GM19043 (cell line): ENCODE data around the gene FBXO10.

ENCODE experiments used
- ATAC-seq: cut with Tn5 transposase; IDR thresholded peaks from one replicate; pipeline ENCODE4 v1.9.1; 2021; ENCODE audit warnings: low read depth; ENCODE audit not compliant: unreplicated experiment

The FBXO10 gene

DNA sequence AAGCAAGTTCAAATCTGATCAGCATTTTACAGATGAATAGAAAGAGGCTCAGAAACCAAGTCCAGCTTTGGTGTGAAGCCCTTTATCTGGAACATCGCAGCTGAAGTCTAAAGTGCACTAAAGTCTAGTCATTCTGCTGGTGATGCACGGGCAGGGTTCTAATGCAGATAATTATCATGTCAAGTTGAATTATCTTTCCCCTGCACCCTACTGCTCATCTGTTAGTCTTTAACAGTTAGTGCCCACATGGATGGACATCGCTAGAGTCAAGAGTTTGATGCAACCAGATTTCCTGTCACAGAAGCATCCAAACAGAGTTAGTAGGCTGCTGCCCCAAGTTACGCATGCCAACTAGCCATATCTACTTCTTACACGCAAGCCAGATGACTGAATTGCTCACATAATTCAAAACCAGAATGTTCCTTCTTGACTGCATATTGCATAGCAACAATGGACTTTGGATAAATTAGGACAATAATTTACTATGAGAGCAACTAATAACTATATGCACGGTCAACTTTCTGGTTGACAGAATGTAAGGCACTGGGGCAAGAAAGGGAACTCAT is 17.8 kb upstream of the FBXO10 start:
- no peak for ATAC-seq

DNA sequence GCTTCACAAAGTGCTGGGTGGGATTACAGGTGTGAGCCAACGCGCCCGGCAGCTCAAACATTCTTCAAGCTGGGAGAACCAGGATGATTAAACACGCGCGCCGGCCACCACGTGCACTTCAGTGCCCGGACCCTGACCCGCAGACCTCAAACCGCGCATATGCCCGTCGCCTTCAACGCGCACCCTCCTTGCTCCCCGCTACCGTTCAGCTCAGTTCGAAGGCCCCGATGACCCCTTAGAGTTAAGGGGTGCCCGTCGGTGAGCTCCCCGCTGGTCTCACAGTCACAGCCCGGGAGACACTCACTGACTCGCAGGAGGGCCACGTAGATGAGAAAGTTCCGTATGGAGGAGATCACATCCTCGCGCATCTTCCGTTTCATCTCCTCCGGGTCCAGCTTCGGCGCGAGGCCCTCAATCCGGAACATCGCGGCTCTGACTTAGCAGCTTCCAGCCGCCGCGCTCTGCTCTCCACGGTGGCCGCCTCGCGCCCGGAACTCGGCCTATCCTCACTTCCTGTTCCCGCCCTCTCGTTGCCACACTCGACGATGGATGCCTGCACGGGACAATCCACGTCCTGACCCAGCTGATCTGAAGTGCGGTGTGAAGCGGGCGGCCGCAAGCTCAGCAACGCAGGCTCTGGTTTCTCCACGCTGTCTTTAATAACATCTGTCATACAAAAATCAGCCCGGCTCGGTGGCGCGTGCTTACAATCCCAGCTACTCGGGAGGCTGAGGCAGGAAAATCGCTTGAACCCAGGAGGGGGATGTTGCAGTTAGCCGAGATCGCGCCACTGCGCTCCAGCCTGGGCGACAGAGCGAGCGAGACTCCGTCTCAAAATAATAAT is 16.1 kb upstream of the FBXO10 start, which contains the start of gene TOMM5:
Gene TOMM5 (minus strand): TSS at position 490 of the 844 bp plus-strand sequence. CDS start 65 bp downstream, at position 425.
- peak; percentile 82 for ATAC-seq

DNA sequence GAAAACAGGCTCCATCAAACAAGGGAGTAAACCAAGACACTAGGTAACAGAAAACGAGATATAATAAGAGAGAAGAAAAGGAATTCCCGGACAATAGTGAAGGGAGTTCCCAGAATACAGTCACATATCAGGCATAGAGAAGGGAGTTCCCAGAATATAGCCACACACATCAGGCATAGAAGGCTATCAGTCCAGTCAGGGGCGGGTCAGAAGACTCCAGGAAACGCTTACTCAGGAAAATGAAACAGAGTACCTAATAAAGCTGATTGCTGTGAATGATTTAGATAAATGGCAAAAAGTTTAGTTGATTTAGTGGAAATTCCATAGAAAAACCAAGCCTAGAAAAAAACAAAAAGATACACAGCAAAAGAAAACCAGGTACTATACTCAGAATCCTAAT is 11.3 kb upstream of the FBXO10 start:
- ATAC-seq, result no peak

DNA sequence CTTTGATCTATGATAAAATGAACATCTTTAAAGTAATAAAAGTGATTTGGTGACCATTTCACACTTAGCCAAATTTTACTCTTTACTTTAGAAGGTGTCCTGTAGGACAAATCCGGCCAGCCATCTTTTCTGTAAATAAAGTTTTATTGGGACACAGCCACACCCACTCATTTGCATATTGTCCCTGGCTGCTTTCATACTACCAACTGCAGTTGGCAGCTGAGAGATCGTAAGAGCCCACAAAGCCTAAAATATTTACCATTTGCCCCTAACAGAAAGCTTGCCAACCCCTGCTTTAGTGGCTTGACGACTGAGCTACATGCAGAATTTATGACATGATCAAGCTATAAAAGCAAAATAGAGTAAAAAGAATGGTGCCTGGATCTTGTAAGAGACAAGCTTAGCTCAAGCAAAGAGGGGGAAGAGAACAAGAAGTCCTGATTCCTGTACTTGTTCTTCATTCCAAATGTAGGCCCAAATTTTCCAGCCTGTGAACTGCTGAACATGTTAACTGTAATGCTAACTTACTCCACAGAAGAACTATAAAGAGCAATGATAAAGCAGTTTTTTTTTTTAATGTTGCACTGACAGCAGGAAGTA is 7.4 kb upstream of the FBXO10 start:
- no peak for ATAC-seq

DNA sequence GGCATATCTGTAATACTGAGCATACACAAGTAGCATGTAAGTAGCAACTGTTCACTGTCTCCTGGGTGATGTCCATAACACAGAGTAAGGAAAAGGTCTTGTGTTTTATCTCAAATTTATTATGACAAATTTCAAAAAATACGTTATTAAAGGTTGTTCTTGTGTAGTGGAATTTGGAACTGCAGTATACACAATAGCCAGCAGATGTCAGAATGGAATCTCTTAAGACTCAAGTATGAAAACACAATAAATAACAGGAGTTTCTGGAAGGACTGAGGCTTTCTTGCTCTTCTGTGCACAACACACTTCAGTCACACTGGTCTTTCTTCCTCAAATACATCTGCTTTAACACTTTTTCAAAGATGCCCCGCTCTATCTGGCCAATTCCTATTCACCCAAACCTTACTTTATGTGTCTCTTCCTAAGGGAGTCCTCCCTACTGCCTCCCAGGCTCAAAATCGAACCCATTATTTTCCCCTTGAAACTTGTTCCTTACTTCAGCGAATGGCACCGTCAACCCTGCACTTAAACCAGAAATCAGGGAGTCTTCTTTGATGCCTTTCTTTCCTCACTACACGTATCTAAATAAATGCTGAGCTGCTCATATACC is 6.5 kb upstream of the FBXO10 start:
- no peak for ATAC-seq

DNA sequence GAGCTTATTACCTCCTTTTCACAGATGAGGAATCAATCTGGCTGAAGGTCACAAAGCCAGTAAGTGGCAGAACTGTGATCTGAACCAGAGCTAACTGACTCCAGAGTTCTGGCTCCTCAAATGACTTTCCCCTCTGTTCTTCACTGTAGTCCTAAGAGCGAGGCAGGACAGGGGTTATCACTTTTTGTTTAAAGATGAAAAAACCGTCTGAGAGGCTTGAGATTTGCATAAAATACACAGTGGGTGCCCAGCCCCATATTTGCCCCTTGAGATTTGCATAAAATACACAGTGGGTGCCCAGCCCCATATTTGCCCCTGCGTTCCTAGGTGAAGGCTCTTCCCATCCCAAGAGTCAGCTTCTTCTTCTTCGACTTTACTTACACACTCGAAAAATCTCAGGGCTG is 667 bp downstream of the FBXO10 start:
- ATAC-seq, result peak; percentile 52

DNA sequence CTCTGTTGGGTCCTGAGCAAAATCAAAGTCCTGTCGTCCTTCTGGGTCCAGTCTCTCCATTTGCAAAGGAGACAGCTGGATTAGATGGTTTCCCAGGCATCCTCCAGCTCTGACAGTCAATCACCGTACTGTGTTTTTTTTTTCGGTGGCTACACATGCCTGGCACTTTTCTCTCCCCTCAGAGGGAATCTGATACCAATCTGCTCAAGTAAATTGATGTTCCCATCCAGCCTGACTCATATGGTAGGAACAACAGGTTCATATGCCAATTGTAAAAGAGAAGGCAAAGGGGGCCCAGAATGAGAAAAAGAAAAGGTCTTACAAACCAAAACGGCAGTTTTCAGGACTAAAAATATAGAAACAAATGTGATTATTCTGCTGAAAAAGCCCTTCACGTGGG is 1.2 kb downstream of the FBXO10 start:
- ATAC-seq, result no peak

DNA sequence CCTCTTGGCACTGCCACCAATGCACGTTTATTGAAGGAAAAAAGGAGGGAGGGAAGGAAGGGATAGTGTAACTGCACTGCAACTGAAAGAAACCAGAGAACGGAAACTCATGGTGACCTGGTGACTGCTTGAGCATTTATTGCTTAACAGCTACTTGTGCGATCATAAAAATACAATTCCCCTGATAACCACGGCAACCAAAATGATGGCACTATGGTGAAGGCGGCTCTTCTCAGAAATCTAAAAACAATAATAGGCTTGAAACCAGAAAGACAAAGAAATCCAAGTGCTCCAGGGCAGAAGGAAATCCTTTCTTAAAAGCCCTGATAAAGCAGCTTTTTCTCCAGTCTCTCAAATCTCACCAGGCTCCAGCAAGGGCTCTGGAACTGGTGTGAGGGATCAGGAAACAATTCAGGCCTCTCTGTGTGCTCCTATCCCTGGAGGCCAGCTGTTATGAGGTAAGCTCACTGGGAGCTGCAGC is 1.9 kb downstream of the FBXO10 start:
- ATAC-seq, result no peak

DNA sequence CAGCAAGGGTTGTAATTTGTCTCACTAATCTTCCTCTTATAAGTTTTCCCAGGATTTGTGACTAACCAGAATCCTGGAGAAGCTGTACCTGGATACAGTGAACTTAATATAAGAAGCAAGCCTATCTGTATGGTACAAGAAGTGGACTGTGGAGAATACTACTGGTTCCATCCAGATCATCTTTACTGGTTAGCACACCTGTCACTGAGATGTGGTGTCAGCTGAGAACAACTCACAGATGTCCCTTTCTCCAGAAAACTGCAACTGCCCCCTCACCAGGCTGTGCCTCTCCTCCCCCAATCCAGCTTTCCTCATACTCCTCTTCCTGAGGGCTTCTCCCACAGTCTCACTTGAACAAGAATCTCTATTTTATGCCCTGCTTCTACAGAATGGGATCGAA is 4.9 kb downstream of the FBXO10 start:
- ATAC-seq, result no peak

DNA sequence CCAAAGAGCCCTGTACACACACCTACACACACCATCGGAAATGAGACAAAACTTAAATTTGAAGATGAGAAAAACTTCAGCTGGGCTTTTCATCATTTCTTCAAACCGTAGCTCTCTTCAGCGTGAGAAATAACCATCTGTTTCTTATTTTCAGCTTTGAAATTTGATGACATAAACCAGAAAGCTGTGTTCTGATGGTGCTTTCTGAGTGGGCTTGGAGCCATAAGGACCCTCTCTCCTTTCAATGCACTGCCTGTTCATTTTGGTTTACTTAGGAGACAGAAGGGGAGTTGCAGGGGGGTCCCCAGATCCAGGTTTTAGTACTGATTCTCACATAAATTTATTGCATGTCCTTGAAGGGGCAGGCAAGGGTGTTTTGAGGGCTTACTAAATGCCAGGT is 9.5 kb downstream of the FBXO10 start:
- no peak for ATAC-seq

DNA sequence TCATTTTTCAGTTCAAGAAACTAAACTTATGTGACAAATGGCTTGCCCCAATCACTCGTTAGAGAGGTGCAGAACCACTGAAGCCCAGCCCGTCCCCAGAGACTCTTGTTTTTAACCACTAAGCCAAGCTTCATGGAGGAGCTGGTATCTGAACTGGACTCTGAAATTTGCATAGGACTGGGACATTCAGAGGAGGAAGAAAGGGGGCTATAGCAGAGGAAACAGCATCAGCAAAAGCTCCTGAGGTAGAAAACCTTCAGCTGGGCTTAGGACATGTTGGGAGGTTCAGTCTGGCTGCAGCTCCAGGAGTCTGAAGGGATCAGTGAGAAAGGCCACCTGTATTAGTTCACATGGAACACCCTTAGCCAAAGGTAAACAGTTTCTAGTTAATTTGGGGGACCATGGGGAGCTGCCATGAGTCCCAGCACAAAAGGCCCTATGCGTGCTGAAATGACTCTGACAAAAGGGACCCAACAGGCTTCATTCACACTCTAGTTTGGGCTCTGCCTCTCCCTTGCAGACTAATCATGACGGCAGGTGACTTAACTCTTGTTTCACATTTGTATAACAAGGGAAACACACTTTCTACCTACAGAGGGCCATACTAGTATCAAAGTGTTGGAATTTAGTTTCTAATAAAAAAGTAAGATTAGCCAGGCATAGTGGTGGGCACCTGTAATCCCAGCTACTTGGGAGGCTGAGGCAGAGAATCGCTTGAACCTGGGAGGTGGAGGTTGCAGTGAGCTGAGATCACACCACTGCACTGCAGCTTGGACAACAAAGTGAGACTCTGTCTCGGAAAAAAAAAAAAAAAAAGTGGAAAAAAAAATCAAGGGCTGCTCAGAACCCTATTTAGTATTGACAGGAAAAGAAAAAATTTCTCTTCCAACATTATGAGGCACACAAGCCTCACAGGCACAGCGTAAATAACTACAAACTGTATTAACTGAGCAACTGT is 10.2 kb downstream of the FBXO10 start:
- ATAC-seq, result peak; percentile 68

DNA sequence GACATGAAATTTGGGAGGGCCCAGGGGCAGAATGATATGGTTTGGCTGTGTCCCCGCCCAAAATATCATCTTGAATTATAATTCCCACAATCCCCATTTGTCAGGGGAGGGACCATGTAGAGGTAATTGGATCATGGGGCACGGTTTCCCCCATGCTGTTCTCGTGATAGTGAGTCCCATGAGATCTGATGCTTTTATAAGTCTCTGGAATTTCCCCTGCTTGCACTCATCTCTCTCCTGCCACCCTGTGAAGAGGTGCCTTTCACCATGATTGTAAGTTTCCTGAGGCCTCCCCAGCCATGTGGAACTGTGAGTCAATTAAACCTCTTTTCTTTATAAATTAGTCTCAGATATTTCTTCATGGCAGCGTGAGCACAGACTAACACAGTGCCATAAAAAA is 11.3 kb downstream of the FBXO10 start:
- no peak for ATAC-seq

DNA sequence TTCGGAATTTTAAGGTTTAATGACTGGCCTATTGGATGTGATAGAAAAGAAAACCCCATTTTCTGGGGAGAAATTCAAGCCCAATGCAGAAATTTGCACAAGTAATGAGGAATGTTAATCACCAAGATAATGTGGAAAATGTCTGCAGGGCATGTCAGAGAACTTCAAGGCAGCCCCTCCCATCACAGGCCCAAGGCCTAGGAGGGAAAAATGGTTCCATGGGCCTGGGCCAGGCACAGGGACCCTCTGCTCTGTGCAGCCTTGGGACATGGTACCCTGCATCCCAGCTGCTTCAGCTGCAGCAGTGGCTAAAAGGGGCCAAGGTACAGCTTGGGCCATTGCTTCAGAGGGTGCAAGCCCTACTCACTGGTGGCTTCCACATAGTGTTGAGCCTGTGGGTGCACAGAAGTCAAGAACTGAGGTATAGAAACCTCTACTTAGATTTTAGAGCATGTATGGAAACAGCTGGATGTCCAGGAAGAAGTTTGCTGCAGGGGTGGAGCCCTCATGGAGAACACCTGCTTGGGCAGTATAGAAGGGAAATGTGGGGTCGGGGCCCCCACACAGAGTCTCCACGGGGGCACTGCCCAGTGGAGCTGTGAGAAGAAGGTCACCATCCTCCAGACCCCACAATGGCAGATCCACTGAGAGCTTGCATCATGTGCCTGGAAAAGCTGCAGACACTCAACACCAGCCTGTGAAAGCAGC is 12.2 kb downstream of the FBXO10 start:
- no peak for ATAC-seq

DNA sequence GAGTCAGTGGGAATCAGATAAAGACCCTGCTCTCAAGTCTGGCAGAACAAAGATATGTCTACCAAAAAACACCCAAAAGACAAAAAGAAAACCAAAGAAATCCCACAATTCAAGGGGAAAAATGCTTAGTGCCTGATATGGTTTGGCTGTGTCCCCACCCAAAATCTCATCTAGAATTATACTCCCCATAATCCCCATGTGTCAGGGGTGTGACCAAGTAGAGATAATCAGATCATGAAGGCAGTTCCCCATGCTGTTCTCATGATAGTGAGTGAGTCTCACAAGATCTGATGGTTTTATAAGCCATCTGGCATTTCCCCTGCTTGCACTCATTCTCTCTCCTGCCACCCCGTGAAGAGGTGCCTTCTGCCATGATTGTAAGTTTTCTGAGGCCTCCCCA is 13.4 kb downstream of the FBXO10 start:
- ATAC-seq, result no peak

DNA sequence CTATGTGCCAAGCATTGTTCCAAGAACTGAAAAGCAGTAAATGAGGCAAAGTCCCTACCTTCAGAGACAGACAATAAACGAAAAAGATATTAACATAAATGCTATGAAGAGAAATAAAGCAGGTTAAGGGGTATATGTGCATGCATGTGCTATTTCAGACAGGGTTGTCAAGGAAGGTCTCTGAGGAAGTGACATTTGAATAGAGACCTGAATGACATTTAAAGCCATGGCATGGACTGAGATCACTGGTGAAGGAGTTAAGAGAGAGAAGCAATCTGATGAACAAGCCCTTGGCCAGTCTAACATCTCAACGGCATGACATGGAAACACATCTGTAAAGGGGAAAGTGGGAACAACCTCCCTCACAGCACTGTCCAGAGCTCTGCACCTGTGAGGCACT is 14.5 kb downstream of the FBXO10 start:
- ATAC-seq, result no peak

DNA sequence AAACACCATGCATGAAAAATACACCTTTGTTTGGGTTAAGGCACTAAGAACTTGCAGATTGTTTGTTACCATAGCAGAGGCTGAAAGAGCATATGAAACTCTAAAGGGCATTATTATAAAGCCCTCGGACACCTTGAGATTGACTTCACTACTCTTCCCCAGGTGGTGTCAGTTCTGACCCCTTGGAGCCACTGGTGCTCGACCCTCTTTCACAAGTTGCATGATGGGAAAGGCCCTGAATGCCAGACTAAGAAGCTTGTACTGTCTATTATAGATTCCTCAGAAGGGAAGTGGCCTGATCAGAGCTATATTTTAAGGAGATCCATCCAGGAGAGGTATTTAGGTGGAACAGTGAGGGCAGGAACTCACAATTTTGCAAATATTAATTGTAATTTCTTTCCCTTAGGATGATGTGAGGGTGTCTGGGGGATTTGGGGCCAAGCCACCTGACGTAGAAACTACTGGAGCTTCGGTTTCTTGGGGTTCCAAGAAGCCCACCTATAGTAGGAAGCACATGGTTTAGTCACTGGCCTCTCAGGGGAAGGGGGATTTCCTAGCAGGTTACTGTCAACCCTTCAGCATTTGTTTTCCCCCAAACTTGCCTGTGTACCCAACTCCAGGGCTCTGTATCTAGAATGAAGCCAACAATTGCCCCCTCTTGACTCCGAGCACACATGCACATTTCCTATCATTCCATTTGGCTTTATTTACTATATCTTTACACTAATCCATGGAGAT is 16.2 kb downstream of the FBXO10 start:
- no peak for ATAC-seq

DNA sequence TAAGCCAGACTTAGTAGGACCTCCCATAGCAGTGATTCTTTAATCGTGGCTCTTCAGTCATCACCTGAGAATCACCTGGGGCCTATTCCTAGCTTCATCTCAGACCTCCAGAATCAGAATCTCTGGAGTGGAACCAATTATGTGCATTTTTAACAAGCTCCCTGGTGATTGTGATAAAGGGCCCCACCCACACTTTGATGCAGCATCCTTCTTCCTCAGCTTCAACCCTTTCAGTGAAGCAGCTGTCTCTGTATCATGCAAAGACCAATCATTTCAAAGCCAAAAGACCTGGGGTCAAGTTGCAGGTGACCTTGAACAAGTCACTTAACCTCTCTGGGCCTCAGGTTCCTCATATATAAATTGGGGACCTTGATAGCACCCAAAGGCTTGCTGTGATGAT is 17.1 kb downstream of the FBXO10 start:
- no peak for ATAC-seq

DNA sequence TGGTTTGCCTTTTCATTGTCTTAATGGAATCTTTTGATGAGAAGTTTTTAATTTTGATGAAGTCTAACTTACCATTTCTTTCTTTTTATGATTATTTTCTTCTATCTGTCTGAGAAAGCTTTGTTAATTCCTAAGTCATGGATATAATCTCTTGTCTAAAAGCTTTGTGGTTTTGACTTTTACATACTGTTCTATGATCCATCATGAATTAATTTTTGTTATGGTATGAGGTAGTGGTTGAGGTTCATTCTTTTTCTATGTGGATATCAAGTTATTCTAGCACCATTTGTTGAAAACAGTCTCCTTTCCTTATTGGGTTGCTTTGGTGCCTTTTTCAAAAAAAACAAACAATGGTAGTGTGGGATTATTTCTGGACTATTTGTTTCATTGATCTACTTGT is 20.4 kb downstream of the FBXO10 start:
- no peak for ATAC-seq

DNA sequence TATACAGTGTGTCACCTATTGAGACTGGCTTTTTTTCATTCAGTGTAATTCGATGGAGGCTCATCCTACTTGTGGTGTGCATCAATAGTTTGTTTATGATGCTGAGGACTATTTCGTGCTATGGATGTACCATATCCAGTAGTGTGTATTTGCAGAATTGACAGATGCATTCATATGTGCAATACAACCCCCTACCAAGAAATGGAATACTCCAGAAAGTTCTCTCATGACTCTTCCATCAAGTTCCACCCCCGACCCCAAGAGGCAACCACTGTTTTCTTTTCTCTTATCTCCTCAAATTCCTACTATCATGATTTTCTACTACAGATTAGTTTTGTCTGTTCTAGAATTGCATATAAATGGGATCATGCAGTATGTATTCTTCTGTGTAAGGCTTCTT is 21.9 kb downstream of the FBXO10 start:
- ATAC-seq, result no peak
